22Rv1 (cell line): ENCODE measurements around the gene NUTM1.
"Not testable (repeated sequence)": the region's sequence is repeated elsewhere in the genome, so short reads cannot be mapped to it uniquely, and the experiment has no call there.

ENCODE experiments used
- ZFX ChIP-seq: fragments of 450-650 bp; IDR thresholded peaks from 2 replicates; pipeline ENCODE4 v1.6.1; 2017; ENCODE audit warnings: antibody characterized with exemption, borderline replicate concordance
- TF ChIP-seq, protein P1 (sequence below): fragments of 450-650 bp; IDR thresholded peaks from 2 replicates; pipeline ENCODE4 v1.5.1; 2017; ENCODE audit warnings: mild to moderate bottlenecking

DNA sequence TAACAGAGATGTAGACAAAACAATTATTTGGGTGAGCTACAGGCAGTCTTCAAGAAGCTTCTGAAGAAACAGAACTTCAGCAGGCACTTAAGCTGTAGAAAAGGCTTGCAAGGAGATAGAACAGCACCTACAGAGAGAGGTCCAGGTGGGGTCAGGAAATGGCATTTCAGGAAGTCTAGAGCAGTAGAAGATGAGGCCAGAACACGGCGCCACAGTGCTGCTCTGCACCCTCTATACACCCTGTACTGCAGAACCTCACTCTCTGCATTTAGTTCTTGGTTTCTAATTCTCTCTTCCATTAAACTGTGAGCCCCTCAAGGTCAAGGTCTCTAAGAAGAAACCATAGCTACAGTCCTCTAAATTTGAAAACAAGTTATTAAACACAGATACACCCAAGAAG lies 49.9 kb downstream of the NUTM1 start:
- TF ChIP-seq, protein P1, sequence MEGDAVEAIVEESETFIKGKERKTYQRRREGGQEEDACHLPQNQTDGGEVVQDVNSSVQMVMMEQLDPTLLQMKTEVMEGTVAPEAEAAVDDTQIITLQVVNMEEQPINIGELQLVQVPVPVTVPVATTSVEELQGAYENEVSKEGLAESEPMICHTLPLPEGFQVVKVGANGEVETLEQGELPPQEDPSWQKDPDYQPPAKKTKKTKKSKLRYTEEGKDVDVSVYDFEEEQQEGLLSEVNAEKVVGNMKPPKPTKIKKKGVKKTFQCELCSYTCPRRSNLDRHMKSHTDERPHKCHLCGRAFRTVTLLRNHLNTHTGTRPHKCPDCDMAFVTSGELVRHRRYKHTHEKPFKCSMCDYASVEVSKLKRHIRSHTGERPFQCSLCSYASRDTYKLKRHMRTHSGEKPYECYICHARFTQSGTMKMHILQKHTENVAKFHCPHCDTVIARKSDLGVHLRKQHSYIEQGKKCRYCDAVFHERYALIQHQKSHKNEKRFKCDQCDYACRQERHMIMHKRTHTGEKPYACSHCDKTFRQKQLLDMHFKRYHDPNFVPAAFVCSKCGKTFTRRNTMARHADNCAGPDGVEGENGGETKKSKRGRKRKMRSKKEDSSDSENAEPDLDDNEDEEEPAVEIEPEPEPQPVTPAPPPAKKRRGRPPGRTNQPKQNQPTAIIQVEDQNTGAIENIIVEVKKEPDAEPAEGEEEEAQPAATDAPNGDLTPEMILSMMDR, result not testable (repeated sequence)
- not testable (repeated sequence) for TF ChIP-seq ZFX
